HCT116 (cell line): ENCODE data around the gene DNAJB8. TPM values are rescaled to one million over a fixed set of nuclear protein-coding genes. Genes with fewer than 3 reads are reported as not detected.
A peak's percentile ranks its signal among the peaks of the same experiment; 100 is the strongest.

Source experiments
- ATAC-seq: fragments of 200-7000 bp; cut with Tn5 transposase; 2 replicates; pipeline ENCODE4 v1.9.1; 2020; ENCODE audit warnings: mild to moderate bottlenecking, moderate library complexity
- BruUV-seq: library from RNA; stranded (reverse); fragments of 400-500 nt; replicated peaks from 2 replicates; lab custom pipeline; 2021; lab: Mats Ljungman, UMichigan
- CTCF ChIA-PET: fragments of 300-600 bp; sonication (Branson Sonifier 250); formaldehyde crosslinking; loops from one replicate; lab custom pipeline; 2021; ENCODE audit warnings: antibody characterized with exemption; lab: Charles Lee
- POLR2A ChIA-PET: fragments of 300-600, 350-600 bp; sonication (Branson Sonifier 250); formaldehyde crosslinking; loops from one replicate; lab custom pipeline; 2021; ENCODE audit warnings: antibody characterized with exemption; lab: Charles Lee
- RAD21 ChIA-PET, 2 experiments: fragments of 300-600 bp; sonication (Branson Sonifier 250); formaldehyde crosslinking; loops; one replicate each; lab custom pipeline; 2023; ENCODE audit warnings: low total read pairs in 2 of 2; ENCODE audit not compliant: uncharacterized antibody in 2 of 2, unreplicated experiment in 2 of 2, low non-redundant PET in 1 of 2; lab: Charles Lee
- DNase-seq: peaks from one replicate; pipeline ENCODE4 v3.0.0-alpha.2; 2010; ENCODE audit warnings: low read depth, low spot score
- H2AFZ ChIP-seq: fragments of 200-600 bp; shearing (Covaris generic), sonication (generic); 2 replicates; pipeline ENCODE4 v1.6.1; 2017; ENCODE audit warnings: low read depth, mixed run types, mixed read lengths, antibody characterized with exemption, low read length; ENCODE audit not compliant: poor library complexity, severe bottlenecking
- H3K27ac ChIP-seq: 2 replicates; pipeline ENCODE4 v1.5.1; 2012; ENCODE audit warnings: low read depth, low read length
- H3K27me3 ChIP-seq: fragments of 200-600 bp; sonication (generic); 2 replicates; pipeline ENCODE4 v1.6.1; 2016; ENCODE audit warnings: mixed run types, low read length, mixed read lengths; ENCODE audit not compliant: insufficient read depth
- H3K36me3 ChIP-seq, 2 experiments: fragments of 200-500 bp in 1 of 2; fragments of 200-600 bp in 1 of 2; sonication (Bioruptor generic) in 1 of 2; sonication (generic) in 1 of 2; 2 replicates each; pipeline versions ENCODE4 v1.5.1 to v1.6.1; 2014 to 2016; ENCODE audit warnings: low read length in 2 of 2, inconsistent platforms in 1 of 2, mixed read lengths in 1 of 2, mixed run types in 1 of 2; ENCODE audit not compliant: insufficient read depth in 2 of 2, control insufficient read depth in 1 of 2
- H3K4me1 ChIP-seq, 2 experiments: fragments of 200-600 bp in 1 of 2; sonication (generic) in 1 of 2; 2 replicates each; pipeline versions ENCODE4 v1.5.1 to v1.6.1; 2012 to 2017; ENCODE audit warnings: low read length in 2 of 2, inconsistent platforms in 1 of 2, mild to moderate bottlenecking in 1 of 2, mixed read lengths in 1 of 2, mixed run types in 1 of 2, moderate library complexity in 1 of 2; ENCODE audit not compliant: insufficient read depth in 2 of 2, control insufficient read depth in 1 of 2
- H3K4me2 ChIP-seq: fragments of 200-600 bp; sonication (generic); 2 replicates; pipeline ENCODE4 v1.6.1; 2017; ENCODE audit warnings: mixed run types, low read length, mixed read lengths
- H3K4me3 ChIP-seq, 2 experiments: fragments of 200-600 bp in 1 of 2; sonication (generic) in 1 of 2; replicated peaks in 1 of 2; 2 replicates each; pipeline ENCODE4 v1.5.1; 2011 to 2016; ENCODE audit warnings: low read length in 2 of 2, control low read depth in 1 of 2, low read depth in 1 of 2, mild to moderate bottlenecking in 1 of 2, mixed read lengths in 1 of 2, mixed run types in 1 of 2
- H3K79me2 ChIP-seq: fragments of 200-600 bp; sonication (generic); 2 replicates; pipeline ENCODE4 v1.6.1; 2017; ENCODE audit warnings: mild to moderate bottlenecking, mixed run types, low read length, moderate library complexity, mixed read lengths; ENCODE audit not compliant: insufficient read depth
- H3K9ac ChIP-seq: fragments of 200-600 bp; sonication (generic); 2 replicates; pipeline ENCODE4 v1.6.1; 2016; ENCODE audit warnings: low read length, mixed read lengths
- H3K9me2 ChIP-seq: fragments of 200-600 bp; sonication (generic), shearing (Covaris generic); 2 replicates; pipeline ENCODE4 v1.6.1; 2017; ENCODE audit warnings: mixed run types, mild to moderate bottlenecking, moderate library complexity; ENCODE audit not compliant: insufficient read depth
- H3K9me3 ChIP-seq, 2 experiments: fragments of 200-500 bp in 1 of 2; fragments of 200-600 bp in 1 of 2; sonication (Bioruptor generic) in 1 of 2; sonication (generic) in 1 of 2; 2 replicates each; pipeline ENCODE4 v1.6.1; 2014 to 2017; ENCODE audit warnings: low read length in 2 of 2, mixed read lengths in 2 of 2, inconsistent platforms in 1 of 2, low read depth in 1 of 2, mild to moderate bottlenecking in 1 of 2, mixed run types in 1 of 2, moderate library complexity in 1 of 2; ENCODE audit not compliant: control insufficient read depth in 1 of 2, insufficient read depth in 1 of 2
- H4K20me1 ChIP-seq: fragments of 200-600 bp; sonication (generic), shearing (Covaris generic); 2 replicates; pipeline ENCODE4 v1.6.1; 2017; ENCODE audit warnings: mixed run types, mild to moderate bottlenecking, moderate library complexity; ENCODE audit not compliant: insufficient read depth
- ATF3 ChIP-seq: IDR thresholded peaks from 2 replicates; pipeline ENCODE4 v1.6.1; 2012
- CBX3 ChIP-seq: IDR thresholded peaks from 2 replicates; pipeline ENCODE4 v1.6.1; 2012; ENCODE audit warnings: low read depth
- CEBPB ChIP-seq: IDR thresholded peaks from 2 replicates; pipeline ENCODE4 v1.6.1; 2012; ENCODE audit warnings: low read depth
- EGR1 ChIP-seq: IDR thresholded peaks from 2 replicates; pipeline ENCODE4 v1.6.1; 2012; ENCODE audit warnings: low read depth
- ELF1 ChIP-seq: IDR thresholded peaks from 2 replicates; pipeline ENCODE4 v1.6.1; 2012; ENCODE audit warnings: low read depth, borderline replicate concordance
- EZH2 ChIP-seq: fragments of 200-600 bp; sonication (generic); IDR thresholded peaks from 2 replicates; pipeline ENCODE4 v1.6.1; 2017; ENCODE audit warnings: antibody characterized with exemption, mixed run types
- FOSL1 ChIP-seq: IDR thresholded peaks from 2 replicates; pipeline ENCODE4 v1.6.1; 2012; ENCODE audit warnings: low read depth
- JUND ChIP-seq: IDR thresholded peaks from 2 replicates; pipeline ENCODE4 v1.6.1; 2012
- MAX ChIP-seq: IDR thresholded peaks from 2 replicates; pipeline ENCODE4 v1.6.1; 2012
- POLR2AphosphoS5 ChIP-seq: IDR thresholded peaks from 2 replicates; pipeline ENCODE4 v1.6.1; 2011; ENCODE audit warnings: mild to moderate bottlenecking, low read depth, low read length, moderate library complexity
- SIN3A ChIP-seq: IDR thresholded peaks from 2 replicates; pipeline ENCODE4 v1.6.1; 2012; ENCODE audit warnings: low read depth
- SP1 ChIP-seq: IDR thresholded peaks from 2 replicates; pipeline ENCODE4 v1.6.1; 2012; ENCODE audit warnings: low read depth
- SRF ChIP-seq: IDR thresholded peaks from 2 replicates; pipeline ENCODE4 v1.6.1; 2012; ENCODE audit warnings: low read depth
- TCF7L2 ChIP-seq: IDR thresholded peaks from 2 replicates; pipeline ENCODE4 v1.7.0; 2011; ENCODE audit warnings: borderline replicate concordance, inconsistent platforms; ENCODE audit not compliant: insufficient read depth, insufficient read length; ENCODE audit errors: extremely low read depth
- YY1 ChIP-seq: IDR thresholded peaks from 2 replicates; pipeline ENCODE4 v1.6.1; 2011; ENCODE audit warnings: low read length, low read depth, moderate library complexity, mild to moderate bottlenecking; ENCODE audit not compliant: insufficient replicate concordance; ENCODE audit errors: extremely low read depth
- ZBTB33 ChIP-seq: IDR thresholded peaks from 2 replicates; pipeline ENCODE4 v1.6.1; 2011; ENCODE audit warnings: mild to moderate bottlenecking, low read length, moderate library complexity; ENCODE audit not compliant: insufficient replicate concordance; ENCODE audit errors: extremely low read depth
- ZNF274 ChIP-seq: fragments of 200-500 bp; sonication (Bioruptor generic); IDR thresholded peaks from 2 replicates; pipeline ENCODE4 v1.6.1; 2014; ENCODE audit warnings: mild to moderate bottlenecking, low read depth, low read length, inconsistent platforms
- intact Hi-C: fragments of 100-400 bp; cut with micrococcal nuclease; formaldehyde crosslinking; loops from 2 replicates; pipeline ENCODE4 v1.10.0; 2022
- total RNA-seq: library from RNA; stranded (reverse); gene quantifications from one replicate; pipeline ENCODE4 v1.2.1, GENCODE V29; 2021; ENCODE audit not compliant: unreplicated experiment
- TF ChIP-seq, protein P1 (sequence below): IDR thresholded peaks from 2 replicates; pipeline ENCODE4 v1.6.1; 2012; ENCODE audit warnings: low read depth
- TF ChIP-seq, protein P2 (sequence below), 3 experiments: fragments of 200-600 bp in 1 of 3; sonication (generic) in 1 of 3; IDR thresholded peaks in 2 of 3; conservative IDR thresholded peaks in 1 of 3; 2 replicates each; pipeline ENCODE4 v1.5.1; 2012 to 2017; ENCODE audit warnings: low read depth in 2 of 3, low read length in 2 of 3, antibody characterized with exemption in 1 of 3, borderline replicate concordance in 1 of 3, control low read depth in 1 of 3, mild to moderate bottlenecking in 1 of 3, mixed read lengths in 1 of 3, mixed run types in 1 of 3, moderate library complexity in 1 of 3; ENCODE audit not compliant: insufficient read depth in 1 of 3

The DNAJB8 gene
- total RNA-seq, 1 experiment from 2014 or later = not detected

DNA sequence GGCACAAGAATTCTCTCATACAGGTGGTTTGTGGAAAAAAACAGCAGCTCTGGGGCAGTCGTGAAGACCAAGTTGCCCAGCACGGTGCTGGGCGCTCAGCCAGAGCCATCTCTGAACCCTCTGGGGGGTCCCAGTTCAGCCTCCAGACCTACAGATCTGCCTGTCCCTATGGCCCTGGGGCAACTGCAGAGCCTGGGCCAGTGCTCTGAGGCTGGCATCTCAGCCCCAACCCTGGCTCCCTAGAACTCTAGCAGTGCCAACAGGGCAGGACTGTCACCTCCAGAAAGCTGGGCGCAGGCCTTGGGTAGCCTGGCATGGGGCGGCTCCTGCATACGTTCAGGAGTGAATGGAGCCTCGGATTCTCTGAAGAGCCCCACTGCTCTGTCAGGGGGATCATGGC lies 44.7 kb downstream of the DNAJB8 start:
- peaks cover 0 to 11% of the 10 kb centered on the region in 2 experiments; a peak in 1 of 4 replicates for H3K9me3 ChIP-seq
- ChIA-PET RAD21 (no interaction called here), POLR2A (no interaction called here), CTCF (no interaction called here)
- no peaks in the 10 kb centered on the region for H3K79me2 ChIP-seq
- H3K4me1 ChIP-seq = peaks cover 55 to 77% of the 10 kb centered on the region in 2 experiments
- peaks cover 15% of the 10 kb centered on the region for H3K27me3 ChIP-seq
- no TSS peak for BruUV-seq
- intact Hi-C loops = loop anchor here (10.0 kb wide), 1 partner anchor 197 kb away; no protein-coding TSS in a partner anchor
- TF ChIP-seq ZNF274 = no peak
- no peak for TF ChIP-seq YY1
- TF ChIP-seq MAX = no peak
- TF ChIP-seq FOSL1 = no peak
- TF ChIP-seq JUND = no peak
- no peak for TF ChIP-seq CBX3
- no peak for TF ChIP-seq EZH2
- no peak for TF ChIP-seq EGR1
- no peak for TF ChIP-seq SIN3A
- TF ChIP-seq ATF3 = no peak
- TF ChIP-seq TCF7L2 = no peak
- TF ChIP-seq ELF1 = no peak
- TF ChIP-seq CEBPB = no peak
- TF ChIP-seq POLR2AphosphoS5 = no peak
- TF ChIP-seq, protein P1, sequence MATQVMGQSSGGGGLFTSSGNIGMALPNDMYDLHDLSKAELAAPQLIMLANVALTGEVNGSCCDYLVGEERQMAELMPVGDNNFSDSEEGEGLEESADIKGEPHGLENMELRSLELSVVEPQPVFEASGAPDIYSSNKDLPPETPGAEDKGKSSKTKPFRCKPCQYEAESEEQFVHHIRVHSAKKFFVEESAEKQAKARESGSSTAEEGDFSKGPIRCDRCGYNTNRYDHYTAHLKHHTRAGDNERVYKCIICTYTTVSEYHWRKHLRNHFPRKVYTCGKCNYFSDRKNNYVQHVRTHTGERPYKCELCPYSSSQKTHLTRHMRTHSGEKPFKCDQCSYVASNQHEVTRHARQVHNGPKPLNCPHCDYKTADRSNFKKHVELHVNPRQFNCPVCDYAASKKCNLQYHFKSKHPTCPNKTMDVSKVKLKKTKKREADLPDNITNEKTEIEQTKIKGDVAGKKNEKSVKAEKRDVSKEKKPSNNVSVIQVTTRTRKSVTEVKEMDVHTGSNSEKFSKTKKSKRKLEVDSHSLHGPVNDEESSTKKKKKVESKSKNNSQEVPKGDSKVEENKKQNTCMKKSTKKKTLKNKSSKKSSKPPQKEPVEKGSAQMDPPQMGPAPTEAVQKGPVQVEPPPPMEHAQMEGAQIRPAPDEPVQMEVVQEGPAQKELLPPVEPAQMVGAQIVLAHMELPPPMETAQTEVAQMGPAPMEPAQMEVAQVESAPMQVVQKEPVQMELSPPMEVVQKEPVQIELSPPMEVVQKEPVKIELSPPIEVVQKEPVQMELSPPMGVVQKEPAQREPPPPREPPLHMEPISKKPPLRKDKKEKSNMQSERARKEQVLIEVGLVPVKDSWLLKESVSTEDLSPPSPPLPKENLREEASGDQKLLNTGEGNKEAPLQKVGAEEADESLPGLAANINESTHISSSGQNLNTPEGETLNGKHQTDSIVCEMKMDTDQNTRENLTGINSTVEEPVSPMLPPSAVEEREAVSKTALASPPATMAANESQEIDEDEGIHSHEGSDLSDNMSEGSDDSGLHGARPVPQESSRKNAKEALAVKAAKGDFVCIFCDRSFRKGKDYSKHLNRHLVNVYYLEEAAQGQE = no peak
- no peak for TF ChIP-seq SRF
- no peak for TF ChIP-seq ZBTB33
- TF ChIP-seq, protein P2, sequence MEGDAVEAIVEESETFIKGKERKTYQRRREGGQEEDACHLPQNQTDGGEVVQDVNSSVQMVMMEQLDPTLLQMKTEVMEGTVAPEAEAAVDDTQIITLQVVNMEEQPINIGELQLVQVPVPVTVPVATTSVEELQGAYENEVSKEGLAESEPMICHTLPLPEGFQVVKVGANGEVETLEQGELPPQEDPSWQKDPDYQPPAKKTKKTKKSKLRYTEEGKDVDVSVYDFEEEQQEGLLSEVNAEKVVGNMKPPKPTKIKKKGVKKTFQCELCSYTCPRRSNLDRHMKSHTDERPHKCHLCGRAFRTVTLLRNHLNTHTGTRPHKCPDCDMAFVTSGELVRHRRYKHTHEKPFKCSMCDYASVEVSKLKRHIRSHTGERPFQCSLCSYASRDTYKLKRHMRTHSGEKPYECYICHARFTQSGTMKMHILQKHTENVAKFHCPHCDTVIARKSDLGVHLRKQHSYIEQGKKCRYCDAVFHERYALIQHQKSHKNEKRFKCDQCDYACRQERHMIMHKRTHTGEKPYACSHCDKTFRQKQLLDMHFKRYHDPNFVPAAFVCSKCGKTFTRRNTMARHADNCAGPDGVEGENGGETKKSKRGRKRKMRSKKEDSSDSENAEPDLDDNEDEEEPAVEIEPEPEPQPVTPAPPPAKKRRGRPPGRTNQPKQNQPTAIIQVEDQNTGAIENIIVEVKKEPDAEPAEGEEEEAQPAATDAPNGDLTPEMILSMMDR (IDR thresholded peaks at IDR 0.05 in 2 of 3, conservative IDR thresholded peaks at IDR 0.05 in 1 of 3; ENCODE audit: borderline replicate concordance in 1 of 3, insufficient read depth in 1 of 3, low read depth in 2 of 3, low read length in 2 of 3) = no peak
- TF ChIP-seq SP1 = no peak
- H3K36me3 ChIP-seq = no peaks in the 10 kb centered on the region
- H3K27ac ChIP-seq = peak overlapping the region; percentile 18; the same call in 1 of the 2 replicates
- no peak overlapping the region for H2AFZ ChIP-seq
- no peak overlapping the region for H3K4me3 ChIP-seq
- no peaks in the 10 kb centered on the region for H4K20me1 ChIP-seq
- no peak overlapping the region for H3K9ac ChIP-seq
- H3K4me2 ChIP-seq = peak overlapping the region; percentile 12; the same call in 1 of the 2 replicates
- ATAC-seq (no peak), DNase-seq (no peak)
- H3K9me2 ChIP-seq = no peaks in the 10 kb centered on the region
